NCI-H1092 (cell line): Measurements from ENCODE around the gene CLRN3.

Experiments
- DNase-seq: peaks from one replicate; lab custom pipeline; 2025; lab: John Stamatoyannopoulos, UW

CLRN3 gene

GRCh38 chr10:127899766-127900387 lies 7.1 kb upstream of the CLRN3 start:
- DNase-seq = no peak

GRCh38 chr10:127897177-127897576 lies 4.4 kb upstream of the CLRN3 start:
- no peak for DNase-seq

GRCh38 chr10:127896590-127896989 lies 3.8 kb upstream of the CLRN3 start:
- DNase-seq = no peak

- no peak for DNase-seq
Observed at GRCh38 chr10:127894146-127894545, 1.4 kb upstream of the CLRN3 start.

- DNase-seq = no peak
Observed at GRCh38 chr10:127890832-127891334, 1.9 kb downstream of the CLRN3 start.

GRCh38 chr10:127890216-127890615 lies 2.5 kb downstream of the CLRN3 start:
- DNase-seq = no peak

- DNase-seq = no peak
Observed at GRCh38 chr10:127889605-127890195, 3.0 kb downstream of the CLRN3 start.

GRCh38 chr10:127888521-127889312 lies 4.0 kb downstream of the CLRN3 start:
- DNase-seq = no peak

GRCh38 chr10:127887541-127888415 lies 5.0 kb downstream of the CLRN3 start:
- DNase-seq = no peak

- DNase-seq = no peak
Observed at GRCh38 chr10:127886371-127887051, 6.2 kb downstream of the CLRN3 start.

- no peak for DNase-seq
Observed at GRCh38 chr10:127884501-127884900, 8.2 kb downstream of the CLRN3 start.

GRCh38 chr10:127883516-127883915 lies 9.2 kb downstream of the CLRN3 start:
- DNase-seq = no peak

GRCh38 chr10:127882801-127883459 lies 9.8 kb downstream of the CLRN3 start:
- no peak for DNase-seq

- DNase-seq = no peak
Observed at GRCh38 chr10:127882391-127882790, 10.3 kb downstream of the CLRN3 start.

GRCh38 chr10:127881262-127881661 lies 11.5 kb downstream of the CLRN3 start:
- no peak for DNase-seq

GRCh38 chr10:127880557-127880956 lies 12.2 kb downstream of the CLRN3 start:
- DNase-seq = no peak

- no peak for DNase-seq
Observed at GRCh38 chr10:127878475-127879055, 14.2 kb downstream of the CLRN3 start.

GRCh38 chr10:127877699-127878098 lies 15.0 kb downstream of the CLRN3 start:
- no peak for DNase-seq

- no peak for DNase-seq
Observed at GRCh38 chr10:127877116-127877515, 15.6 kb downstream of the CLRN3 start.

GRCh38 chr10:127875916-127876315 lies 16.8 kb downstream of the CLRN3 start:
- DNase-seq = no peak

GRCh38 chr10:127875449-127875765 lies 17.3 kb downstream of the CLRN3 start:
- DNase-seq = no peak
